Loucy (cell line): Measurements from ENCODE around the gene WDCP.

Experiments used
- CTCF ChIP-seq: fragments of 200-600 bp; sonication (generic); conservative IDR thresholded peaks from 2 replicates; pipeline ENCODE4 v1.5.1; 2014; ENCODE audit warnings: mild to moderate bottlenecking, antibody characterized with exemption, low read length
- EZH2phosphoT487 ChIP-seq: fragments of 200-600 bp; IDR thresholded peaks from 2 replicates; pipeline ENCODE4 v1.6.1; 2018; ENCODE audit warnings: antibody characterized with exemption, mild to moderate bottlenecking, moderate library complexity, borderline replicate concordance

- no peak for TF ChIP-seq CTCF
- TF ChIP-seq EZH2phosphoT487 = no peak
These were observed 37.9 kb downstream of the WDCP start for GRCh38 chr2:24009367-24009679.
